Fibroblast of pulmonary artery (primary cell): ENCODE data around the gene MAST4.

Experiments
- DNase-seq: peaks from one replicate; pipeline ENCODE4 v3.0.0-alpha.2; 2010; ENCODE audit warnings: low read depth
- H3K4me3 ChIP-seq: replicated peaks from 2 replicates; pipeline ENCODE4 v1.5.1; 2011; ENCODE audit warnings: low read depth, mild to moderate bottlenecking, control low read depth, low read length, moderate library complexity
- TF ChIP-seq, protein P1 (sequence below): IDR thresholded peaks from 2 replicates; pipeline ENCODE4 v1.5.1; 2011; ENCODE audit warnings: mild to moderate bottlenecking, control low read depth, low read length, inconsistent platforms; ENCODE audit errors: missing control alignments

Gene MAST4

DNA sequence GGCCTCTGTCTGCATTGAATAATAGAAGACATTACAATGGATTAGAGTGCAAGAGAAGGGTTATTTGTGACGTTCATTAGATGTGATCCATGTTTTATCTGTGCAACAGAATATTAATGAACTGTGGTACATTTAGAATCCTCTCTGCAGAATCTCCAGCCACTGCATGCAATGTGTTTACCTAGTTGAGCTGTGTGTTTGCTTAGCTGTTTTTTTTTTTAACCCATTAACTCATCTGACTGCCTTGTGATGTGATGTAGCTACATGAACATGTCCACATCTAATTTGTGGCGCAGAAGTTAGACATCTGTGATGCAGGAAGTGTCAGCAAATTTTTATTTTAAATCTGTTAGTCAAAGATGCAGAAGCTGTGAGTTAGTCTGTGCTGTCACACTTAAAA lies 363.5 kb downstream of the MAST4 start:
- no peak for DNase-seq
- TF ChIP-seq, protein P1, sequence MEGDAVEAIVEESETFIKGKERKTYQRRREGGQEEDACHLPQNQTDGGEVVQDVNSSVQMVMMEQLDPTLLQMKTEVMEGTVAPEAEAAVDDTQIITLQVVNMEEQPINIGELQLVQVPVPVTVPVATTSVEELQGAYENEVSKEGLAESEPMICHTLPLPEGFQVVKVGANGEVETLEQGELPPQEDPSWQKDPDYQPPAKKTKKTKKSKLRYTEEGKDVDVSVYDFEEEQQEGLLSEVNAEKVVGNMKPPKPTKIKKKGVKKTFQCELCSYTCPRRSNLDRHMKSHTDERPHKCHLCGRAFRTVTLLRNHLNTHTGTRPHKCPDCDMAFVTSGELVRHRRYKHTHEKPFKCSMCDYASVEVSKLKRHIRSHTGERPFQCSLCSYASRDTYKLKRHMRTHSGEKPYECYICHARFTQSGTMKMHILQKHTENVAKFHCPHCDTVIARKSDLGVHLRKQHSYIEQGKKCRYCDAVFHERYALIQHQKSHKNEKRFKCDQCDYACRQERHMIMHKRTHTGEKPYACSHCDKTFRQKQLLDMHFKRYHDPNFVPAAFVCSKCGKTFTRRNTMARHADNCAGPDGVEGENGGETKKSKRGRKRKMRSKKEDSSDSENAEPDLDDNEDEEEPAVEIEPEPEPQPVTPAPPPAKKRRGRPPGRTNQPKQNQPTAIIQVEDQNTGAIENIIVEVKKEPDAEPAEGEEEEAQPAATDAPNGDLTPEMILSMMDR, result no peak

DNA sequence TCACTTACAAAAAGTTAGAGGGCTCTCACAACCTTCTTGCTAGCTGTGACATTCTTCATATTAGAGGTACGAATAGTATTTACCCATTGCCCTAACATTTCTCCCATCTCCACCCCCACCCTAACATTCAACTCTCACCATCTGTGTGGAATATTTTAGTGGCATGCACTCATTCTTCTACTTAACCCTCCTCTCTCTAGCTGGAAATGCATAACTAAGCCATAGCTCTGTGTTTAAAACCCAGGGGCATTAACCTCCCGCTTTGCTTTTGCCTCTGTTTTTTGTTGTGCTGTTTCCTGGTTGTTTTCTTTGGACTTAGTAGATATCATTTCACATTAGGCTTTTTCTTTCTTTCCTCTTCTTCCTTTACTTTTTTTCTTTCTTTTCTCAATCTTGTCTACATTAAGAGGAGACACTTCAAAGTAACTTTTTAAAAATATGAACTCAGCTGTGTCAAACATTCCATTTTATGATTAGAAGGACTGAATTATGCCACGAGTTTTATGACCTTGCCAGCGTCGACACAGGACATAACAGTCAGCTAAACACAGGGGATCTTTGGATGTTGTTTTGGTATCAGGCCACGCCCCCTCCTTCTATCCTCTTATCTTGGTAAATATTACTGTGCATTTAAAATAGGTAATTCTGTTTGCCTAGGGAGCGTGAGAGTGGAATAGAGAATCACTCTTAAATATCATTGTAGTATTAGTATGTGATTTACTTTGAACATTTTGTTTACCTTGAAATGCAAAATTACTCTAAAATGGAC lies 364.4 kb downstream of the MAST4 start:
- peak; percentile 39 for DNase-seq
- peak overlapping the region; percentile 55 for H3K4me3 ChIP-seq
- TF ChIP-seq, protein P1, result no peak

More for the DNA sequence above, 363.5 kb downstream of the MAST4 start:
- H3K4me3 ChIP-seq, result peak overlapping the region; percentile 55

DNA sequence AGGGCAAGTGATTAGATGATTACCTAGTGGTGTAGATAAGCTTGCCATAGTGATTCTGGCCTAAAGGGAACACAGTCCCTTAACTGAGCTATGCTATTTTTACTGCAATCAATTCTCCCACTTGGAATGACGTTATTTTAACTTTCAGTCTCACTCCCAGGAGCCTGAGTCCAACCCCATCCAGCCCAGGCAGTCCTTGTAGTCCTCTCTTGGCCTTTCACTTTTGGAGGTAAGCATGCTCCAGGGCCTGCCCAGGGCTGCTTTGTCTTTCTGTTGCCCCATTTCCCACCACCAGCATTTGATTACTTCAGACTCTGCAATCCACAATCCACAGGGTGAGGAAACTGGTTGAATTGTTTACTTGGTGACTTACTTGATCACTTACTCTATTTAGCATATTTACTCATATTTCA lies 367.4 kb downstream of the MAST4 start:
- peak; percentile 61 for DNase-seq
- no peak overlapping the region for H3K4me3 ChIP-seq

DNA sequence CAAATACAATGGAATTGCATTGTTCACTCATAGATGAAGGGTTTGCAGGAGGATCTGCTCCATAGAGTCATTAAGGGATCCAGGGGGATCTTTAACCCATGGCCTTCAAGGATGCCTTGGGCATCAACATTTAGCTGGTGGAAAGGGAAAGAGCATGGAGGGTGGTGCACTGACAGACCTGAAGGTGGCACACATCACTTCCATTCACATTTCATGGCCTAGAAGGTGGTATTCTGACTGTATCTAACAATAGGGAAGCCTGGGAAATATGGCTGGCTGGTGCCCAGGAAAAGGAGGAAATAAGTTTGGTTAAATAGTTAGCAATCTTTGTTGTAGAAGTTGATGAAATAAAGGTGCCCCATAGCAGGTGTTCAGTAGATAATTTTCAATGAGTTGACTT lies 370.2 kb downstream of the MAST4 start:
- no peak overlapping the region for H3K4me3 ChIP-seq
- TF ChIP-seq, protein P1, result no peak
- no peak for DNase-seq

More for the DNA sequence above, 367.4 kb downstream of the MAST4 start:
- TF ChIP-seq, protein P1, result no peak

DNA sequence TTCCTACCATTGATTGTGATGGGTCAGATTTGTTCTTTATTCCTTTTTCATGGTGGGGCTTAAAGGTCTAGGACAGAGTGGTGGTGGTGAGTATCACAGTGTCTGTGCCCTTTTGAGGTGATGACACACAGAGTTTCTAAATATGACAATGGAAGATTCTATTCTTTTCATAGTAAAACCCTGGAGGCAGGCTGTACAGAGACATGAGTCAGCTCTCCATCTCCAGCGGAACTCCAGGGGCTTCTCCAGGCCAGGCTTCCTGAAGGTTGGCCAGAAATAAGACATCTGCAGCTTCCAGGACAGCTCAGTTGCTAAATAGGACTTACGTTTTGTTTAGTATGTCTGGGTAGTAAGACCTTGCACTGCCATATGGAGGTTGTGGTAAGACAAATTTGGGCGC lies 370.9 kb downstream of the MAST4 start:
- no peak overlapping the region for H3K4me3 ChIP-seq
- TF ChIP-seq, protein P1, result no peak
- peak; percentile 86 for DNase-seq

DNA sequence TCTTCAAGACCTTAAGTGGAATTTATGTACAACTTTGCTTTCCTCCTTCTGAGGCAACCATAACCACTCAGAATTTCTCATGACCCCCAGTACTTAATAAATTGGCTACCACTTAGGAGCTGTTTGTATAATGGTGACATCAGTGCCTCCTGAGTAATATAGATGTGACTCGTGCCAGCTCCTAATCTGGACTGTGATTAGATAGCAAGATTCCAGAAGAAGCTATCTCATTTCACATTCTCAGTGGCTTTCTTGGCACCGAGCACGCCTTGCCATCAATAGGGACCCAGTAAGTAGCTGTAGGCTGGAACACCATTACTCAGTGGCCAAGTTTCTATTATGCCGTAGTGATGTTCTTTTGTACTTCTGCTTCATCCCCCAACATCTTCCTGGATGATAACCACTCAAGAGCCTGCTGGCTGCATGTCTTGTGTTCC lies 371.7 kb downstream of the MAST4 start:
- DNase-seq, result peak; percentile 56
- H3K4me3 ChIP-seq, result no peak overlapping the region
- TF ChIP-seq, protein P1, result no peak

DNA sequence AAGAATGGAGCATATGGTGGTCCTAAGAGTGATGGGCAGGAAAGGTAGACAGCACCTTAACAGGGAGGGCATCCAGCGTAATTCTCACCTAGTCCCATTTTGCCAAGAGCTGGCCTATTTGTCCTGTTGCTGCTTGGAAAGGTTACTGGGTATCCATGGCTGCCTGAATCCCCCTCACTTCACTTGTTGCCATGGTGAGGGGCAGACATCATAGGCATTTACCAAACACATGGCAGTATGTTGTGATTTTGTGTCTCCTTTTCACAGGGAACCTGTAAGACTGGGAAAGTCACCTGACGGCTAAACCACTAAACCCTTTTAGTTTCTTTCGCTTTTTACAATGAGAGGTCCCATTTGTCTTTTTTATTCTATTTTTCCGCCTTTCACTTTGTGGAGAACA lies 373.3 kb downstream of the MAST4 start:
- no peak overlapping the region for H3K4me3 ChIP-seq
- TF ChIP-seq, protein P1, result no peak
- DNase-seq, result no peak
